K562 (cell line): ENCODE results near the gene HOXB1. TPM values are rescaled to one million over a fixed set of nuclear protein-coding genes. Genes with fewer than 3 reads are reported as not detected.

Experiments
- ARID1B ChIP-seq: fragments of 450-650 bp; IDR thresholded peaks from 2 replicates; pipeline ENCODE4 v1.6.1; 2016; ENCODE audit warnings: antibody characterized with exemption, mild to moderate bottlenecking, inconsistent platforms
- ASH1L ChIP-seq: fragments of 450-650 bp; IDR thresholded peaks from 2 replicates; pipeline ENCODE4 v1.6.1; 2018; ENCODE audit warnings: borderline replicate concordance, mild to moderate bottlenecking, low read depth; ENCODE audit not compliant: partially characterized antibody
- BRCA1 ChIP-seq, 2 experiments: fragments of 450-650 bp in 1 of 2; sonication (generic) in 1 of 2; formaldehyde crosslinking in 1 of 2; IDR thresholded peaks; 2 replicates each; pipeline versions ENCODE4 v1.5.0 to v1.6.1; 2017 to 2020; ENCODE audit warnings: mild to moderate bottlenecking in 1 of 2, missing genetic modification reagents in 1 of 2
- BRF1 ChIP-seq: IDR thresholded peaks from 3 replicates; pipeline ENCODE4 v1.6.1; 2011; ENCODE audit warnings: borderline replicate concordance, mild to moderate bottlenecking; ENCODE audit not compliant: insufficient read length; ENCODE audit errors: extremely low read depth
- DNMT1 ChIP-seq: fragments of 450-650 bp; IDR thresholded peaks from 2 replicates; pipeline ENCODE4 v1.6.1; 2016; ENCODE audit warnings: antibody characterized with exemption, mild to moderate bottlenecking
- EP300 ChIP-seq: IDR thresholded peaks from 2 replicates; pipeline ENCODE4 v1.6.1; 2012; ENCODE audit warnings: low read length, improper control_type of control experiment
- EWSR1 ChIP-seq: fragments of 450-650 bp; IDR thresholded peaks from 2 replicates; pipeline ENCODE4 v1.6.1; 2018; ENCODE audit warnings: borderline replicate concordance, mild to moderate bottlenecking, low read depth, moderate library complexity; ENCODE audit not compliant: partially characterized antibody
- RBM15 ChIP-seq: fragments of 200-400 bp; formaldehyde crosslinking; IDR thresholded peaks from 2 replicates; pipeline ENCODE4 v1.6.1; 2018; ENCODE audit warnings: mild to moderate bottlenecking, low read length, moderate library complexity; ENCODE audit not compliant: insufficient read depth
- TAF9B ChIP-seq: fragments of 450-650 bp; IDR thresholded peaks from 2 replicates; pipeline ENCODE4 v1.6.1; 2018; ENCODE audit warnings: mild to moderate bottlenecking; ENCODE audit not compliant: partially characterized antibody
- U2AF2 ChIP-seq: fragments of 200-400 bp; formaldehyde crosslinking; optimal IDR thresholded peaks from 2 replicates; pipeline ENCODE3; 2017; ENCODE audit warnings: low read depth, mild to moderate bottlenecking, low read length
- ZNF431 ChIP-seq: sonication (generic); formaldehyde crosslinking; IDR thresholded peaks from 2 replicates; pipeline ENCODE4 v1.8.0; 2022; ENCODE audit warnings: mild to moderate bottlenecking, missing genetic modification reagents
- ZNF583 ChIP-seq: fragments of 250-450 bp; sonication (Bioruptor Pico); IDR thresholded peaks from 2 replicates; pipeline ENCODE4 v1.4.0; 2020
- polyA plus RNA-seq, 8 experiments: library from polyadenylated mRNA; depleted of rRNA in 4 of 8; stranded (reverse) in 5 of 8; unstranded in 3 of 8; fragments of >200 nt; fragmentation: Nextera tagmentation in 2 of 8; fragmentation: Illumina TruSeq in 1 of 8; extraction: Ambion mirVana in 2 of 8; extraction: Trizol in 1 of 8; gene quantifications; 2 replicates each; pipeline versions ENCODE4 v1.2.1 to v1.2.3, GENCODE V29; 2011 to 2014; ENCODE audit warnings: inconsistent platforms in 1 of 8, missing spikeins in 1 of 8
- total RNA-seq, 7 experiments: library from RNA; depleted of rRNA in 6 of 7; stranded (reverse); fragments of >200 nt in 6 of 7; fragmentation: Illumina TruSeq in 2 of 7; extraction: Trizol in 2 of 7; gene quantifications; 2 replicates each; pipeline versions ENCODE4 v1.2.1 to v1.2.3, GENCODE V29; 2011 to 2021; ENCODE audit warnings: low replicate concordance in 1 of 7
- TF ChIP-seq, protein P1 (sequence below), 2 experiments: IDR thresholded peaks; 2 replicates each; pipeline ENCODE4 v1.6.1; 2012; ENCODE audit warnings: improper control_type of control experiment in 2 of 2, low read depth in 2 of 2, low read length in 2 of 2, borderline replicate concordance in 1 of 2
- TF ChIP-seq, protein P2 (sequence below): fragments of 450-650 bp; IDR thresholded peaks from 2 replicates; pipeline ENCODE4 v1.6.1; 2016; ENCODE audit warnings: low read depth
- TF ChIP-seq, protein P3 (sequence below): sonication (generic); formaldehyde crosslinking; IDR thresholded peaks from 2 replicates; pipeline ENCODE4 v1.8.1; 2022; ENCODE audit warnings: missing genetic modification reagents

The HOXB1 gene
- total and polyA plus RNA-seq, 9 of the 15 experiments (the other 6 are each of a cell fraction or from before 2014, with no cell fraction given), result 0.04 TPM; not detected in 8

DNA sequence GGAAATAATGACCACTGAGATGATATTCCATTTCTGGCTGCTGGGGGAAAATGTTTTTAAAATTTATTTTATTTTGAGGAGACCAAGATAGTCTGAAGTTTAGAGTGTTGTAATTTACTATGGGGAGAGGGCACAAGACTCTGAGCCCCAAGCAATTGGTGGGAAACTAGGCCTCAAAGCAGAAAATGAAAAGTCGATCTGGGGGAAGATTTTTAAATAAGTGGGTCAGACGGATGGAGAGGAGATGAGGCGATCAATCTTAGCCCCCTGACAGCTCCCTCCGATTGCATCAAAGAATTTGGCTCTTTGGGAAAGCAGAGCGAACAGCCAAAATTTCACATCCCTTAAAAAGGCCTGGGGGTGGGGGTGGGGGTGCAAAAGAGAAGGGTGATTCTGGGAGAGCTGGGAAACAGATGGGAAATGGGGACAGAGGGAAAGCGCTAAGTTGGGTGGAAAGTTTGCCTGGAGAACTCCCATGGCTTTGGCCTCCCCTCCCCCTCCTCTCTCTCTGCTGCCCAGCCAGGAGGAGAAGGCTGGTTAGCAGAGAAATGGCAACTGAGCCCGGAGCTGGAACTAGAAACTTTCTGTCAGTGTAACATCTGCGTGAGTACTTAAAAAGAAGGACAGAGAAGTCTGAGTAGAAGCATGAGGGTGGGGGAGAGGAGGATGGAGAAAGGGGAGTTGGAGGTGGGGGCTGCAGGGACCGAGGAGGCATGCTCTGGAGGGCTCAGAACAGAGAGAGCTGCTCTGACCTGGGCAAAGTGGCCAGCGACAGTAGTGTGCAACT lies 15.5 kb upstream of the HOXB1 start (continued):
- TF ChIP-seq EWSR1, result no peak
- TF ChIP-seq, protein P1, sequence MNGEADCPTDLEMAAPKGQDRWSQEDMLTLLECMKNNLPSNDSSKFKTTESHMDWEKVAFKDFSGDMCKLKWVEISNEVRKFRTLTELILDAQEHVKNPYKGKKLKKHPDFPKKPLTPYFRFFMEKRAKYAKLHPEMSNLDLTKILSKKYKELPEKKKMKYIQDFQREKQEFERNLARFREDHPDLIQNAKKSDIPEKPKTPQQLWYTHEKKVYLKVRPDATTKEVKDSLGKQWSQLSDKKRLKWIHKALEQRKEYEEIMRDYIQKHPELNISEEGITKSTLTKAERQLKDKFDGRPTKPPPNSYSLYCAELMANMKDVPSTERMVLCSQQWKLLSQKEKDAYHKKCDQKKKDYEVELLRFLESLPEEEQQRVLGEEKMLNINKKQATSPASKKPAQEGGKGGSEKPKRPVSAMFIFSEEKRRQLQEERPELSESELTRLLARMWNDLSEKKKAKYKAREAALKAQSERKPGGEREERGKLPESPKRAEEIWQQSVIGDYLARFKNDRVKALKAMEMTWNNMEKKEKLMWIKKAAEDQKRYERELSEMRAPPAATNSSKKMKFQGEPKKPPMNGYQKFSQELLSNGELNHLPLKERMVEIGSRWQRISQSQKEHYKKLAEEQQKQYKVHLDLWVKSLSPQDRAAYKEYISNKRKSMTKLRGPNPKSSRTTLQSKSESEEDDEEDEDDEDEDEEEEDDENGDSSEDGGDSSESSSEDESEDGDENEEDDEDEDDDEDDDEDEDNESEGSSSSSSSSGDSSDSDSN (IDR thresholded peaks at IDR 0.05; ENCODE audit: borderline replicate concordance in 1 of 2, low read depth in 2 of 2, low read length in 2 of 2), result 0 out of 4 replicates have a peak, but pooled peaks of 1 of the 2 experiments have one; percentile 39
- TF ChIP-seq DNMT1, result 0 out of 2 replicates have a peak, but pooled peaks have one; percentile 46
- no peak for TF ChIP-seq BRF1
- TF ChIP-seq ASH1L, result no peak
- no peak for TF ChIP-seq ZNF431
- TF ChIP-seq BRCA1 (IDR thresholded peaks at IDR 0.05), result no peak
- no peak for TF ChIP-seq BRCA1 (CRISPR knock-in tag; IDR thresholded peaks at IDR 0.05)
- TF ChIP-seq TAF9B, result no peak
- no peak for TF ChIP-seq U2AF2
- TF ChIP-seq RBM15, result no peak
- TF ChIP-seq EP300, result peak; percentile 54; the same call in 1 of the 2 replicates
- TF ChIP-seq ARID1B, result no peak
- TF ChIP-seq, protein P2, sequence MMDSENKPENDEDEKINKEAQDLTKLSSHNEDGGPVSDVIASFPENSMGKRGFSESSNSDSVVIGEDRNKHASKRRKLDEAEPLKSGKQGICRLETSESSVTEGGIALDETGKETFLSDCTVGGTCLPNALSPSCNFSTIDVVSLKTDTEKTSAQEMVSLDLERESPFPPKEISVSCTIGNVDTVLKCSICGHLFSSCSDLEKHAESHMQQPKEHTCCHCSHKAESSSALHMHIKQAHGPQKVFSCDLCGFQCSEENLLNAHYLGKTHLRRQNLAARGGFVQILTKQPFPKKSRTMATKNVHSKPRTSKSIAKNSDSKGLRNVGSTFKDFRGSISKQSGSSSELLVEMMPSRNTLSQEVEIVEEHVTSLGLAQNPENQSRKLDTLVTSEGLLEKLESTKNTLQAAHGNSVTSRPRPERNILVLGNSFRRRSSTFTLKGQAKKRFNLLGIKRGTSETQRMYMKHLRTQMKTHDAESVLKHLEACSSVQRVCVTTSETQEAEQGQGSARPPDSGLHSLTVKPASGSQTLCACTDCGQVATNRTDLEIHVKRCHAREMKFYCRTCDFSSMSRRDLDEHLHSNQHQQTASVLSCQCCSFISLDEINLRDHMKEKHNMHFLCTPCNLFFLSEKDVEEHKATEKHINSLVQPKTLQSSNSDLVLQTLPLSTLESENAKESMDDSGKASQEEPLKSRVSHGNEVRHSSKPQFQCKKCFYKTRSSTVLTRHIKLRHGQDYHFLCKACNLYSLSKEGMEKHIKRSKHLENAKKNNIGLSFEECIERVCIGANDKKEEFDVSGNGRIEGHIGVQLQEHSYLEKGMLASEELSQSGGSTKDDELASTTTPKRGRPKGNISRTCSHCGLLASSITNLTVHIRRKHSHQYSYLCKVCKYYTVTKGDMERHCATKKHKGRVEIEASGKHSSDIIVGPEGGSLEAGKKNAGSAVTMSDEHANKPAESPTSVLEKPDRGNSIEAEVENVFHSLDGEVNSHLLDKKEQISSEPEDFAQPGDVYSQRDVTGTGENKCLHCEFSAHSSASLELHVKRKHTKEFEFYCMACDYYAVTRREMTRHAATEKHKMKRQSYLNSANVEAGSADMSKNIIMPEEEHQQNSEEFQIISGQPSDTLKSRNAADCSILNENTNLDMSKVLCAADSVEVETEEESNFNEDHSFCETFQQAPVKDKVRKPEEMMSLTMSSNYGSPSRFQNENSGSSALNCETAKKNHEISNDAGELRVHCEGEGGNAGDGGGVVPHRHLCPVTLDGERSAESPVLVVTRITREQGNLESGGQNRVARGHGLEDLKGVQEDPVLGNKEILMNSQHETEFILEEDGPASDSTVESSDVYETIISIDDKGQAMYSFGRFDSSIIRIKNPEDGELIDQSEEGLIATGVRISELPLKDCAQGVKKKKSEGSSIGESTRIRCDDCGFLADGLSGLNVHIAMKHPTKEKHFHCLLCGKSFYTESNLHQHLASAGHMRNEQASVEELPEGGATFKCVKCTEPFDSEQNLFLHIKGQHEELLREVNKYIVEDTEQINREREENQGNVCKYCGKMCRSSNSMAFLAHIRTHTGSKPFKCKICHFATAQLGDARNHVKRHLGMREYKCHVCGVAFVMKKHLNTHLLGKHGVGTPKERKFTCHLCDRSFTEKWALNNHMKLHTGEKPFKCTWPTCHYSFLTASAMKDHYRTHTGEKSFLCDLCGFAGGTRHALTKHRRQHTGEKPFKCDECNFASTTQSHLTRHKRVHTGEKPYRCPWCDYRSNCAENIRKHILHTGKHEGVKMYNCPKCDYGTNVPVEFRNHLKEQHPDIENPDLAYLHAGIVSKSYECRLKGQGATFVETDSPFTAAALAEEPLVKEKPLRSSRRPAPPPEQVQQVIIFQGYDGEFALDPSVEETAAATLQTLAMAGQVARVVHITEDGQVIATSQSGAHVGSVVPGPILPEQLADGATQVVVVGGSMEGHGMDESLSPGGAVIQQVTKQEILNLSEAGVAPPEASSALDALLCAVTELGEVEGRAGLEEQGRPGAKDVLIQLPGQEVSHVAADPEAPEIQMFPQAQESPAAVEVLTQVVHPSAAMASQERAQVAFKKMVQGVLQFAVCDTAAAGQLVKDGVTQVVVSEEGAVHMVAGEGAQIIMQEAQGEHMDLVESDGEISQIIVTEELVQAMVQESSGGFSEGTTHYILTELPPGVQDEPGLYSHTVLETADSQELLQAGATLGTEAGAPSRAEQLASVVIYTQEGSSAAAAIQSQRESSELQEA, result no peak
- TF ChIP-seq, protein P3, sequence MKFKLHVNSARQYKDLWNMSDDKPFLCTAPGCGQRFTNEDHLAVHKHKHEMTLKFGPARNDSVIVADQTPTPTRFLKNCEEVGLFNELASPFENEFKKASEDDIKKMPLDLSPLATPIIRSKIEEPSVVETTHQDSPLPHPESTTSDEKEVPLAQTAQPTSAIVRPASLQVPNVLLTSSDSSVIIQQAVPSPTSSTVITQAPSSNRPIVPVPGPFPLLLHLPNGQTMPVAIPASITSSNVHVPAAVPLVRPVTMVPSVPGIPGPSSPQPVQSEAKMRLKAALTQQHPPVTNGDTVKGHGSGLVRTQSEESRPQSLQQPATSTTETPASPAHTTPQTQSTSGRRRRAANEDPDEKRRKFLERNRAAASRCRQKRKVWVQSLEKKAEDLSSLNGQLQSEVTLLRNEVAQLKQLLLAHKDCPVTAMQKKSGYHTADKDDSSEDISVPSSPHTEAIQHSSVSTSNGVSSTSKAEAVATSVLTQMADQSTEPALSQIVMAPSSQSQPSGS (CRISPR knock-in tag), result no peak
- no peak for TF ChIP-seq ZNF583
